K562 (cell line): Measurements from ENCODE around the gene CCDC85C.

Source experiments
- ELF1 ChIP-seq: fragments of 200-800 bp; sonication (Bioruptor generic); IDR thresholded peaks from 2 replicates; pipeline ENCODE4 v1.6.1; 2016; ENCODE audit warnings: missing genetic modification characterization, missing compliant biosample characterization
- ETV6 ChIP-seq, 3 experiments: fragments of 150-350 bp in 1 of 3; sonication (generic) in 1 of 3; formaldehyde crosslinking in 1 of 3; IDR thresholded peaks; 2 replicates each; pipeline versions ENCODE4 v1.6.1 to v1.8.0; 2014 to 2022; ENCODE audit warnings: borderline replicate concordance in 2 of 3, low read depth in 2 of 3, antibody characterized with exemption in 1 of 3, low read length in 1 of 3, mild to moderate bottlenecking in 1 of 3, missing genetic modification reagents in 1 of 3
- HDAC2 ChIP-seq: fragments of 450-650 bp; IDR thresholded peaks from 2 replicates; pipeline ENCODE4 v1.6.1; 2016; ENCODE audit warnings: mild to moderate bottlenecking
- NBN ChIP-seq: fragments of 450-650 bp; IDR thresholded peaks from 2 replicates; pipeline ENCODE4 v1.6.1; 2016; ENCODE audit warnings: low read depth, mild to moderate bottlenecking
- POLR2AphosphoS5 ChIP-seq: IDR thresholded peaks from 2 replicates; pipeline ENCODE4 v1.6.1; 2011; ENCODE audit warnings: mild to moderate bottlenecking, low read depth, low read length, moderate library complexity; ENCODE audit not compliant: control insufficient read depth, insufficient read depth
- ZBTB8A ChIP-seq: fragments of 450-650 bp; IDR thresholded peaks from 2 replicates; pipeline ENCODE4 v1.6.1; 2018; ENCODE audit warnings: mild to moderate bottlenecking, moderate library complexity; ENCODE audit not compliant: partially characterized antibody
- TF ChIP-seq, protein P1 (sequence below), 3 experiments: IDR thresholded peaks in 2 of 3; conservative IDR thresholded peaks in 1 of 3; 2 replicates each; pipeline ENCODE4 v1.5.1; 2011 to 2012; ENCODE audit warnings: low read length in 3 of 3, mild to moderate bottlenecking in 3 of 3, control low read depth in 2 of 3, improper control_type of control experiment in 1 of 3, inconsistent platforms in 1 of 3, low read depth in 1 of 3, mixed read lengths in 1 of 3, moderate library complexity in 1 of 3; ENCODE audit not compliant: insufficient read depth in 2 of 3
- TF ChIP-seq, protein P2 (sequence below), 3 experiments: fragments of 200-800 bp in 1 of 3; fragments of 250-450 bp in 1 of 3; fragments of 450-650 bp in 1 of 3; sonication (Bioruptor Pico) in 1 of 3; sonication (Bioruptor generic) in 1 of 3; formaldehyde crosslinking in 1 of 3; IDR thresholded peaks; 2 replicates each; pipeline versions ENCODE4 v1.6.1 to v1.8.0; 2016 to 2022; ENCODE audit warnings: mild to moderate bottlenecking in 2 of 3, missing genetic modification characterization in 2 of 3, missing compliant biosample characterization in 1 of 3, moderate library complexity in 1 of 3
- TF ChIP-seq, protein P3 (sequence below): fragments of 450-650 bp; IDR thresholded peaks from 2 replicates; pipeline ENCODE4 v1.6.1; 2016; ENCODE audit warnings: mild to moderate bottlenecking
- TF ChIP-seq, protein P4 (sequence below), 2 experiments: fragments of 150-350 bp in 1 of 2; IDR thresholded peaks; 2 replicates each; pipeline ENCODE4 v1.6.1; 2012 to 2016; ENCODE audit warnings: low read depth in 2 of 2, low read length in 2 of 2, mild to moderate bottlenecking in 1 of 2, moderate library complexity in 1 of 2
- TF ChIP-seq, protein P5 (sequence below): sonication (generic); formaldehyde crosslinking; IDR thresholded peaks from 2 replicates; pipeline ENCODE4 v1.8.1; 2022; ENCODE audit warnings: missing genetic modification reagents

DNA sequence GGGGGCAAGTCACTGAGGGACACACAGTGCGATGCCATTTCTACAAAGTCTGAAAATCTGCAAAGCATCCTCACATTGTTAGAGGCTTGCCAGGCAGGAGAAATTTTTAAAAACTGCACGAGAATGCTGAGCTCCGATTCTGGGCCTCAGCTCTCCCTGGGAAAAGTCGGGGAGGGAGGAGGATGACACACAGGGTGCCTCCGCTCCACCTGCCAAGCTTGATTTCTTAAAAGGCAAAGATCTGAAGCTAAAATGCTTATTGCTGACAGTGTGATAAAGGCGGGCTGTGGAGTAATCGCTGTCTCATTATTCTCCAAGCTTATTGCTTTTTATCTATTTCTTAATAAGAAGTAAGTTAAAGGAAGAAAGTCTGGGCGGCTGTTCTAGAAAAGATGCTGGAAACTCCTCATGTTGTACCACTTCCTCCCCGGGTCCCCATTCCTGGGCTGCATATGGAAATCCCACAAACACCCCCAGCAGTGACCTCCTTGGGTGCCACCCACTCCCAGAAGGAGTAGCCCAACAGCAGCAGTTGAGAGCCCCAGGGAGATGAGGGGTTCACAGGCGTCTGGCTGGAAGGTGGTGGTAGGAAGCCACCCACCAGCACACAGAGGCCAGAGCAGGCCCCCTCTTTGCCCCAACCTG lies 55.0 kb downstream of the CCDC85C start:
- TF ChIP-seq, protein P1, sequence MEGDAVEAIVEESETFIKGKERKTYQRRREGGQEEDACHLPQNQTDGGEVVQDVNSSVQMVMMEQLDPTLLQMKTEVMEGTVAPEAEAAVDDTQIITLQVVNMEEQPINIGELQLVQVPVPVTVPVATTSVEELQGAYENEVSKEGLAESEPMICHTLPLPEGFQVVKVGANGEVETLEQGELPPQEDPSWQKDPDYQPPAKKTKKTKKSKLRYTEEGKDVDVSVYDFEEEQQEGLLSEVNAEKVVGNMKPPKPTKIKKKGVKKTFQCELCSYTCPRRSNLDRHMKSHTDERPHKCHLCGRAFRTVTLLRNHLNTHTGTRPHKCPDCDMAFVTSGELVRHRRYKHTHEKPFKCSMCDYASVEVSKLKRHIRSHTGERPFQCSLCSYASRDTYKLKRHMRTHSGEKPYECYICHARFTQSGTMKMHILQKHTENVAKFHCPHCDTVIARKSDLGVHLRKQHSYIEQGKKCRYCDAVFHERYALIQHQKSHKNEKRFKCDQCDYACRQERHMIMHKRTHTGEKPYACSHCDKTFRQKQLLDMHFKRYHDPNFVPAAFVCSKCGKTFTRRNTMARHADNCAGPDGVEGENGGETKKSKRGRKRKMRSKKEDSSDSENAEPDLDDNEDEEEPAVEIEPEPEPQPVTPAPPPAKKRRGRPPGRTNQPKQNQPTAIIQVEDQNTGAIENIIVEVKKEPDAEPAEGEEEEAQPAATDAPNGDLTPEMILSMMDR (IDR thresholded peaks at IDR 0.05 in 2 of 3, conservative IDR thresholded peaks at IDR 0.05 in 1 of 3; ENCODE audit: insufficient read depth in 2 of 3, low read depth in 1 of 3, low read length in 3 of 3): no peak
- TF ChIP-seq HDAC2: no peak
- TF ChIP-seq, protein P2, sequence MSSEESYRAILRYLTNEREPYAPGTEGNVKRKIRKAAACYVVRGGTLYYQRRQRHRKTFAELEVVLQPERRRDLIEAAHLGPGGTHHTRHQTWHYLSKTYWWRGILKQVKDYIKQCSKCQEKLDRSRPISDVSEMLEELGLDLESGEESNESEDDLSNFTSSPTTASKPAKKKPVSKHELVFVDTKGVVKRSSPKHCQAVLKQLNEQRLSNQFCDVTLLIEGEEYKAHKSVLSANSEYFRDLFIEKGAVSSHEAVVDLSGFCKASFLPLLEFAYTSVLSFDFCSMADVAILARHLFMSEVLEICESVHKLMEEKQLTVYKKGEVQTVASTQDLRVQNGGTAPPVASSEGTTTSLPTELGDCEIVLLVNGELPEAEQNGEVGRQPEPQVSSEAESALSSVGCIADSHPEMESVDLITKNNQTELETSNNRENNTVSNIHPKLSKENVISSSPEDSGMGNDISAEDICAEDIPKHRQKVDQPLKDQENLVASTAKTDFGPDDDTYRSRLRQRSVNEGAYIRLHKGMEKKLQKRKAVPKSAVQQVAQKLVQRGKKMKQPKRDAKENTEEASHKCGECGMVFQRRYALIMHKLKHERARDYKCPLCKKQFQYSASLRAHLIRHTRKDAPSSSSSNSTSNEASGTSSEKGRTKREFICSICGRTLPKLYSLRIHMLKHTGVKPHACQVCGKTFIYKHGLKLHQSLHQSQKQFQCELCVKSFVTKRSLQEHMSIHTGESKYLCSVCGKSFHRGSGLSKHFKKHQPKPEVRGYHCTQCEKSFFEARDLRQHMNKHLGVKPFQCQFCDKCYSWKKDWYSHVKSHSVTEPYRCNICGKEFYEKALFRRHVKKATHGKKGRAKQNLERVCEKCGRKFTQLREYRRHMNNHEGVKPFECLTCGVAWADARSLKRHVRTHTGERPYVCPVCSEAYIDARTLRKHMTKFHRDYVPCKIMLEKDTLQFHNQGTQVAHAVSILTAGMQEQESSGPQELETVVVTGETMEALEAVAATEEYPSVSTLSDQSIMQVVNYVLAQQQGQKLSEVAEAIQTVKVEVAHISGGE (CRISPR knock-in tag; IDR thresholded peaks at IDR 0.05): no peak
- no peak for TF ChIP-seq ZBTB8A
- TF ChIP-seq NBN: no peak
- TF ChIP-seq, protein P3, sequence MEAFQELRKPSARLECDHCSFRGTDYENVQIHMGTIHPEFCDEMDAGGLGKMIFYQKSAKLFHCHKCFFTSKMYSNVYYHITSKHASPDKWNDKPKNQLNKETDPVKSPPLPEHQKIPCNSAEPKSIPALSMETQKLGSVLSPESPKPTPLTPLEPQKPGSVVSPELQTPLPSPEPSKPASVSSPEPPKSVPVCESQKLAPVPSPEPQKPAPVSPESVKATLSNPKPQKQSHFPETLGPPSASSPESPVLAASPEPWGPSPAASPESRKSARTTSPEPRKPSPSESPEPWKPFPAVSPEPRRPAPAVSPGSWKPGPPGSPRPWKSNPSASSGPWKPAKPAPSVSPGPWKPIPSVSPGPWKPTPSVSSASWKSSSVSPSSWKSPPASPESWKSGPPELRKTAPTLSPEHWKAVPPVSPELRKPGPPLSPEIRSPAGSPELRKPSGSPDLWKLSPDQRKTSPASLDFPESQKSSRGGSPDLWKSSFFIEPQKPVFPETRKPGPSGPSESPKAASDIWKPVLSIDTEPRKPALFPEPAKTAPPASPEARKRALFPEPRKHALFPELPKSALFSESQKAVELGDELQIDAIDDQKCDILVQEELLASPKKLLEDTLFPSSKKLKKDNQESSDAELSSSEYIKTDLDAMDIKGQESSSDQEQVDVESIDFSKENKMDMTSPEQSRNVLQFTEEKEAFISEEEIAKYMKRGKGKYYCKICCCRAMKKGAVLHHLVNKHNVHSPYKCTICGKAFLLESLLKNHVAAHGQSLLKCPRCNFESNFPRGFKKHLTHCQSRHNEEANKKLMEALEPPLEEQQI: no peak
- no peak for TF ChIP-seq ELF1 (tag)
- TF ChIP-seq, protein P4, sequence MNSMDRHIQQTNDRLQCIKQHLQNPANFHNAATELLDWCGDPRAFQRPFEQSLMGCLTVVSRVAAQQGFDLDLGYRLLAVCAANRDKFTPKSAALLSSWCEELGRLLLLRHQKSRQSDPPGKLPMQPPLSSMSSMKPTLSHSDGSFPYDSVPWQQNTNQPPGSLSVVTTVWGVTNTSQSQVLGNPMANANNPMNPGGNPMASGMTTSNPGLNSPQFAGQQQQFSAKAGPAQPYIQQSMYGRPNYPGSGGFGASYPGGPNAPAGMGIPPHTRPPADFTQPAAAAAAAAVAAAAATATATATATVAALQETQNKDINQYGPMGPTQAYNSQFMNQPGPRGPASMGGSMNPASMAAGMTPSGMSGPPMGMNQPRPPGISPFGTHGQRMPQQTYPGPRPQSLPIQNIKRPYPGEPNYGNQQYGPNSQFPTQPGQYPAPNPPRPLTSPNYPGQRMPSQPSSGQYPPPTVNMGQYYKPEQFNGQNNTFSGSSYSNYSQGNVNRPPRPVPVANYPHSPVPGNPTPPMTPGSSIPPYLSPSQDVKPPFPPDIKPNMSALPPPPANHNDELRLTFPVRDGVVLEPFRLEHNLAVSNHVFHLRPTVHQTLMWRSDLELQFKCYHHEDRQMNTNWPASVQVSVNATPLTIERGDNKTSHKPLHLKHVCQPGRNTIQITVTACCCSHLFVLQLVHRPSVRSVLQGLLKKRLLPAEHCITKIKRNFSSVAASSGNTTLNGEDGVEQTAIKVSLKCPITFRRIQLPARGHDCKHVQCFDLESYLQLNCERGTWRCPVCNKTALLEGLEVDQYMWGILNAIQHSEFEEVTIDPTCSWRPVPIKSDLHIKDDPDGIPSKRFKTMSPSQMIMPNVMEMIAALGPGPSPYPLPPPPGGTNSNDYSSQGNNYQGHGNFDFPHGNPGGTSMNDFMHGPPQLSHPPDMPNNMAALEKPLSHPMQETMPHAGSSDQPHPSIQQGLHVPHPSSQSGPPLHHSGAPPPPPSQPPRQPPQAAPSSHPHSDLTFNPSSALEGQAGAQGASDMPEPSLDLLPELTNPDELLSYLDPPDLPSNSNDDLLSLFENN (IDR thresholded peaks at IDR 0.05; ENCODE audit: low read depth in 2 of 2, low read length in 2 of 2): no peak
- TF ChIP-seq, protein P5, sequence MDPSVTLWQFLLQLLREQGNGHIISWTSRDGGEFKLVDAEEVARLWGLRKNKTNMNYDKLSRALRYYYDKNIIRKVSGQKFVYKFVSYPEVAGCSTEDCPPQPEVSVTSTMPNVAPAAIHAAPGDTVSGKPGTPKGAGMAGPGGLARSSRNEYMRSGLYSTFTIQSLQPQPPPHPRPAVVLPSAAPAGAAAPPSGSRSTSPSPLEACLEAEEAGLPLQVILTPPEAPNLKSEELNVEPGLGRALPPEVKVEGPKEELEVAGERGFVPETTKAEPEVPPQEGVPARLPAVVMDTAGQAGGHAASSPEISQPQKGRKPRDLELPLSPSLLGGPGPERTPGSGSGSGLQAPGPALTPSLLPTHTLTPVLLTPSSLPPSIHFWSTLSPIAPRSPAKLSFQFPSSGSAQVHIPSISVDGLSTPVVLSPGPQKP (CRISPR knock-in tag): no peak
- no peak for TF ChIP-seq ETV6 (IDR thresholded peaks at IDR 0.05; ENCODE audit: borderline replicate concordance in 1 of 2, low read depth in 2 of 2, low read length in 1 of 2)
- TF ChIP-seq ETV6 (CRISPR knock-in tag; IDR thresholded peaks at IDR 0.05; ENCODE audit: borderline replicate concordance): no peak
- no peak for TF ChIP-seq POLR2AphosphoS5
